ENCODE data around the gene USP47.

USP47 gene

GRCh38 chr11:11942668-11943067 is 100.9 kb downstream of the USP47 start:
- DNase-seq, result no peak

- no peak for DNase-seq
Observed at GRCh38 chr11:11944444-11944843, 102.7 kb downstream of the USP47 start.

- no peak for DNase-seq
Observed at GRCh38 chr11:11946180-11946579, 104.4 kb downstream of the USP47 start.

GRCh38 chr11:11946878-11947277 is 105.1 kb downstream of the USP47 start:
- no peak for DNase-seq

- no peak for DNase-seq
Observed at GRCh38 chr11:11947825-11948224, 106.1 kb downstream of the USP47 start.

- DNase-seq, result no peak
Observed at GRCh38 chr11:11948242-11948947, 106.6 kb downstream of the USP47 start.

- DNase-seq, result no peak
Observed at GRCh38 chr11:11949482-11949881, 107.7 kb downstream of the USP47 start.

- DNase-seq, result no peak
Observed at GRCh38 chr11:11952036-11952435, 110.3 kb downstream of the USP47 start.

GRCh38 chr11:11956006-11956405 is 114.2 kb downstream of the USP47 start:
- no peak for DNase-seq

GRCh38 chr11:11958403-11959231 is 116.8 kb downstream of the USP47 start:
- DNase-seq, result no peak

GRCh38 chr11:11959601-11960000 is 117.8 kb downstream of the USP47 start:
- no peak for DNase-seq

GRCh38 chr11:11960687-11961086 is 118.9 kb downstream of the USP47 start:
- peak; percentile 42 for DNase-seq

- no peak for DNase-seq
Observed at GRCh38 chr11:11961399-11962028, 119.7 kb downstream of the USP47 start.

- DNase-seq, result no peak
Observed at GRCh38 chr11:11963067-11963466, 121.3 kb downstream of the USP47 start.

GRCh38 chr11:11963842-11964773 is 122.3 kb downstream of the USP47 start:
- DNase-seq, result no peak

GRCh38 chr11:11964774-11965150 is 123.0 kb downstream of the USP47 start:
- DNase-seq, result no peak

- no peak for DNase-seq
Observed at GRCh38 chr11:11965192-11965591, 123.4 kb downstream of the USP47 start.

GRCh38 chr11:11965656-11966353 is 124.0 kb downstream of the USP47 start:
- no peak for DNase-seq

GRCh38 chr11:11966354-11966741 is 124.6 kb downstream of the USP47 start:
- no peak for DNase-seq

- peak; percentile 68 for DNase-seq
Observed at GRCh38 chr11:11966826-11967668, 125.3 kb downstream of the USP47 start.
